ENCODE measurements around the gene PHKG1. TPM values are rescaled to one million over a fixed set of nuclear protein-coding genes. Genes with fewer than 3 reads are reported as not detected.

The PHKG1 gene
- total and polyA plus RNA-seq, 10 of the 15 experiments (the other 5 are each of a cell fraction or from before 2014, with no cell fraction given): 0.08 to 1.6 (median 0.44) TPM

DNA sequence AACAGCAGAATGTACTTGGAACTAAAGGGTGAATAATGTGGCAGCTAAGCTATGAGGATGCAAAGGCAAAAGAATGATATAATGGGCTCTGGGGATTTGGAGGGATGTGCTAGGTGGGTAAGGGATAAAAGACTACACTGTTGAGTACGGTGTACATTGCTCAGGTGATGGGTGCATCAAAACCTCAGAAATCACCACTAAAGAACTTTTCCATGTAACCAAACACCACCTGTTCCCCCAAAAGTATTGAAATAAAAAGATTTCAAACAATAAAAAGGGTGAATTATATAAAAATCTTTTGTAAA is 15.2 kb upstream of the PHKG1 start:
- Histone ChIP-seq H3K9ac (ENCODE audit: control insufficient read depth, insufficient read depth, low read length) (no peak overlapping the region), H3K4me1 (ENCODE audit: control insufficient read depth, insufficient read depth, low read length) (no peaks in the 10 kb centered on the region), H3K4me3 (no peak overlapping the region), H3K9me3 (replicated peaks; ENCODE audit: control insufficient read depth, insufficient read depth, low read length) (peaks cover 2% of the 10 kb centered on the region; the same call in 2 of the 3 replicates), H2AFZ (ENCODE audit: control insufficient read depth, low read depth, low read length) (peak overlapping the region; percentile 31), H4K20me1 (ENCODE audit: control insufficient read depth, insufficient read depth) (no peaks in the 10 kb centered on the region), H3K27ac (ENCODE audit: control insufficient read depth, insufficient read depth) (no peak overlapping the region), H3K4me2 (ENCODE audit: control insufficient read depth, insufficient read depth) (no peak overlapping the region), H3K79me2 (ENCODE audit: control insufficient read depth, insufficient read depth, low read length) (peaks cover 24% of the 10 kb centered on the region), H3K36me3 (ENCODE audit: control insufficient read depth in 2 of 2, insufficient read depth in 2 of 2, low read length in 1 of 2) (peaks cover 0 to 9% of the 10 kb centered on the region in 2 experiments), H3K27me3 (replicated peaks in 1 of 2; ENCODE audit: control insufficient read depth in 2 of 2, insufficient read depth in 2 of 2, low read length in 1 of 2) (no peaks in the 10 kb centered on the region)
- ATAC-seq: no peak
- TF ChIP-seq, protein P1, sequence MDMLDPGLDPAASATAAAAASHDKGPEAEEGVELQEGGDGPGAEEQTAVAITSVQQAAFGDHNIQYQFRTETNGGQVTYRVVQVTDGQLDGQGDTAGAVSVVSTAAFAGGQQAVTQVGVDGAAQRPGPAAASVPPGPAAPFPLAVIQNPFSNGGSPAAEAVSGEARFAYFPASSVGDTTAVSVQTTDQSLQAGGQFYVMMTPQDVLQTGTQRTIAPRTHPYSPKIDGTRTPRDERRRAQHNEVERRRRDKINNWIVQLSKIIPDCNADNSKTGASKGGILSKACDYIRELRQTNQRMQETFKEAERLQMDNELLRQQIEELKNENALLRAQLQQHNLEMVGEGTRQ (IDR thresholded peaks at IDR 0.05; ENCODE audit: borderline replicate concordance, low read depth, low read length): no peak
- TF ChIP-seq RB1 (IDR thresholded peaks at IDR 0.05; ENCODE audit: borderline replicate concordance): no peak
- no peak for TF ChIP-seq YBX1 (IDR thresholded peaks at IDR 0.05)
- TF ChIP-seq ESRRA (IDR thresholded peaks at IDR 0.05; ENCODE audit: low read length): no peak
- no peak for TF ChIP-seq PAX5 (IDR thresholded peaks at IDR 0.05; ENCODE audit: borderline replicate concordance, low read depth, low read length)
- no peak for TF ChIP-seq BHLHE40 (IDR thresholded peaks at IDR 0.05; ENCODE audit: borderline replicate concordance in 1 of 2, low read depth in 2 of 2, low read length in 1 of 2)
- TF ChIP-seq SMAD5 (IDR thresholded peaks at IDR 0.05; ENCODE audit: low read depth): no peak
- TF ChIP-seq STAT1 (conservative IDR thresholded peaks at IDR 0.05): no peak
- no peak for TF ChIP-seq TCF7 (IDR thresholded peaks at IDR 0.05; ENCODE audit: borderline replicate concordance)
- TF ChIP-seq, protein P2, sequence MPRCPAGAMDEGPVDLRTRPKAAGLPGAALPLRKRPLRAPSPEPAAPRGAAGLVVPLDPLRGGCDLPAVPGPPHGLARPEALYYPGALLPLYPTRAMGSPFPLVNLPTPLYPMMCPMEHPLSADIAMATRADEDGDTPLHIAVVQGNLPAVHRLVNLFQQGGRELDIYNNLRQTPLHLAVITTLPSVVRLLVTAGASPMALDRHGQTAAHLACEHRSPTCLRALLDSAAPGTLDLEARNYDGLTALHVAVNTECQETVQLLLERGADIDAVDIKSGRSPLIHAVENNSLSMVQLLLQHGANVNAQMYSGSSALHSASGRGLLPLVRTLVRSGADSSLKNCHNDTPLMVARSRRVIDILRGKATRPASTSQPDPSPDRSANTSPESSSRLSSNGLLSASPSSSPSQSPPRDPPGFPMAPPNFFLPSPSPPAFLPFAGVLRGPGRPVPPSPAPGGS (IDR thresholded peaks at IDR 0.05; ENCODE audit: borderline replicate concordance, insufficient read depth, low read depth, low read length, poor library complexity, severe bottlenecking): no peak
- no peak for TF ChIP-seq ZBED1 (IDR thresholded peaks at IDR 0.05; ENCODE audit: borderline replicate concordance)
- TF ChIP-seq IRF4 (IDR thresholded peaks at IDR 0.05; ENCODE audit: low read depth, low read length): no peak
- TF ChIP-seq, protein P3, sequence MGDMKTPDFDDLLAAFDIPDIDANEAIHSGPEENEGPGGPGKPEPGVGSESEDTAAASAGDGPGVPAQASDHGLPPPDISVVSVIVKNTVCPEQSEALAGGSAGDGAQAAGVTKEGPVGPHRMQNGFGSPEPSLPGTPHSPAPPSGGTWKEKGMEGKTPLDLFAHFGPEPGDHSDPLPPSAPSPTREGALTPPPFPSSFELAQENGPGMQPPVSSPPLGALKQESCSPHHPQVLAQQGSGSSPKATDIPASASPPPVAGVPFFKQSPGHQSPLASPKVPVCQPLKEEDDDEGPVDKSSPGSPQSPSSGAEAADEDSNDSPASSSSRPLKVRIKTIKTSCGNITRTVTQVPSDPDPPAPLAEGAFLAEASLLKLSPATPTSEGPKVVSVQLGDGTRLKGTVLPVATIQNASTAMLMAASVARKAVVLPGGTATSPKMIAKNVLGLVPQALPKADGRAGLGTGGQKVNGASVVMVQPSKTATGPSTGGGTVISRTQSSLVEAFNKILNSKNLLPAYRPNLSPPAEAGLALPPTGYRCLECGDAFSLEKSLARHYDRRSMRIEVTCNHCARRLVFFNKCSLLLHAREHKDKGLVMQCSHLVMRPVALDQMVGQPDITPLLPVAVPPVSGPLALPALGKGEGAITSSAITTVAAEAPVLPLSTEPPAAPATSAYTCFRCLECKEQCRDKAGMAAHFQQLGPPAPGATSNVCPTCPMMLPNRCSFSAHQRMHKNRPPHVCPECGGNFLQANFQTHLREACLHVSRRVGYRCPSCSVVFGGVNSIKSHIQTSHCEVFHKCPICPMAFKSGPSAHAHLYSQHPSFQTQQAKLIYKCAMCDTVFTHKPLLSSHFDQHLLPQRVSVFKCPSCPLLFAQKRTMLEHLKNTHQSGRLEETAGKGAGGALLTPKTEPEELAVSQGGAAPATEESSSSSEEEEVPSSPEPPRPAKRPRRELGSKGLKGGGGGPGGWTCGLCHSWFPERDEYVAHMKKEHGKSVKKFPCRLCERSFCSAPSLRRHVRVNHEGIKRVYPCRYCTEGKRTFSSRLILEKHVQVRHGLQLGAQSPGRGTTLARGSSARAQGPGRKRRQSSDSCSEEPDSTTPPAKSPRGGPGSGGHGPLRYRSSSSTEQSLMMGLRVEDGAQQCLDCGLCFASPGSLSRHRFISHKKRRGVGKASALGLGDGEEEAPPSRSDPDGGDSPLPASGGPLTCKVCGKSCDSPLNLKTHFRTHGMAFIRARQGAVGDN (IDR thresholded peaks at IDR 0.05): no peak
- TF ChIP-seq, protein P4, sequence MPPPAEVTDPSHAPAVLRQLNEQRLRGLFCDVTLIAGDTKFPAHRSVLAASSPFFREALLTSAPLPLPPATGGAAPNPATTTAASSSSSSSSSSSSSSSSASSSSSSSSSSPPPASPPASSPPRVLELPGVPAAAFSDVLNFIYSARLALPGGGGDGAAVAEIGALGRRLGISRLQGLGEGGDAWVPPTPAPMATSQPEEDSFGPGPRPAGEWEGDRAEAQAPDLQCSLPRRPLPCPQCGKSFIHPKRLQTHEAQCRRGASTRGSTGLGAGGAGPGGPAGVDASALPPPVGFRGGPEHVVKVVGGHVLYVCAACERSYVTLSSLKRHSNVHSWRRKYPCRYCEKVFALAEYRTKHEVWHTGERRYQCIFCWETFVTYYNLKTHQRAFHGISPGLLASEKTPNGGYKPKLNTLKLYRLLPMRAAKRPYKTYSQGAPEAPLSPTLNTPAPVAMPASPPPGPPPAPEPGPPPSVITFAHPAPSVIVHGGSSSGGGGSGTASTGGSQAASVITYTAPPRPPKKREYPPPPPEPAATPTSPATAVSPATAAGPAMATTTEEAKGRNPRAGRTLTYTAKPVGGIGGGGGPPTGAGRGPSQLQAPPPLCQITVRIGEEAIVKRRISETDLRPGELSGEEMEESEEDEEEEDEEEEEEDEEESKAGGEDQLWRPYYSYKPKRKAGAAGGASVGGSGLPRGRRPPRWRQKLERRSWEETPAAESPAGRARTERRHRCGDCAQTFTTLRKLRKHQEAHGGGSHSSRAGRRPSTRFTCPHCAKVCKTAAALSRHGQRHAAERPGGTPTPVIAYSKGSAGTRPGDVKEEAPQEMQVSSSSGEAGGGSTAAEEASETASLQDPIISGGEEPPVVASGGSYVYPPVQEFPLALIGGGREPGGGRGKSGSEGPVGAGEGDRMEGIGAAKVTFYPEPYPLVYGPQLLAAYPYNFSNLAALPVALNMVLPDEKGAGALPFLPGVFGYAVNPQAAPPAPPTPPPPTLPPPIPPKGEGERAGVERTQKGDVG (CRISPR knock-in tag; IDR thresholded peaks at IDR 0.05): no peak
- no peak for TF ChIP-seq ZNF622 (IDR thresholded peaks at IDR 0.05)
- no peak for DNase-seq (ENCODE audit: low read depth, low spot score)
- intact Hi-C loops (cut with micrococcal nuclease; ENCODE audit: unreplicated experiment) (loop anchor here (10.0 kb wide), 1 partner anchor 223 kb away; the partner anchor contains the start of gene ZNF713), in situ Hi-C loops (cut with MboI) (loop anchor here (10.0 kb wide), 1 partner anchor 1353 kb away; the partner anchor contains the start of gene SEC61G)
- CTCF ChIA-PET: no interaction called here
- POLR2A ChIA-PET: no interaction called here
- RAD21 ChIA-PET (ENCODE audit: unreplicated experiment): no interaction called here
- BruUV-seq (replicated peaks): no TSS peak
- no peak for FAIRE-seq
- SMC1A ChIA-PET (ENCODE audit: uncharacterized antibody, unreplicated experiment): no interaction called here
- WGBS (ENCODE audit: insufficient coverage, insufficient replicate concordance, low lambda C conversion rate, missing lambda C conversion rate): 100% methylated on average over 1 of the region's 1 CpG
